Measurements from ENCODE around the gene SENP5.
A peak's percentile ranks its signal among the peaks of the same experiment; 100 is the strongest.
"Not testable (repeated sequence)": the region's sequence is repeated elsewhere in the genome, so short reads cannot be mapped to it uniquely, and the experiment has no call there.

The SENP5 gene

DNA sequence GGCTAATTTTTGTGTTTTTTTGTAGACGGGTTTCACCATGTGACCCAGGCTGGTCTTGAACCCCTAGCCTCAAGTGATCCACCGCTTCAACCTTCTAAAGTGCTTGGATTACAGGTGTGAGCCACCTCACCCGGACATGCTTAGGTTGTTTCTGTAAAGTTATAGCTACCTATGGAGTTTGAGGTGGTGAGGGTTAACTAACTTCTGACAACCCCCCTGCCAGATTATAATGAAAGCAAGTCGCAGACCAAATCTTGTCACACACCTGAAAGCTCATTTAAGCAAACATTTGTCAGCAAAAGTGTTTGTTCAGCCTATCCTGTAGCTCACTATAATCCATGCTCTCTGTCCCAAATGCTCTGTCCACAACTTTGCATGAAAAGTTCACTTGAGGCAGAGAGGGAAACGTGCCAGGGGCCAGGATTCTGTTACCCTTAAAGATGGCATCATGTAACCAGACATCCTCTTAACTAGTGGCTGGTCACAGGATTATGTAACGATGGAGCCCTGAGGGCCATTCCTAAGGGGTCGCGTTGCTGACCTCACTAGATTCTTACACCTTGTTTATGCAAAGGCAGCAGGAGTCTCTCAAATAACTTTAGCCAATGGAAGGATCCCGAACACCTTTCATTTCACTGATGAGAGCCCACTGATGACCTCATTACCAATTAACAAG lies 24.1 kb upstream of the SENP5 start:
- H3K27me3 ChIP-seq (replicated peaks; ENCODE audit: insufficient read depth, low read length): no peaks in the 10 kb centered on the region
- no peaks in the 10 kb centered on the region for H3K36me3 ChIP-seq (replicated peaks; ENCODE audit: insufficient read depth, low read length)
- TF ChIP-seq EZH2 (optimal IDR thresholded peaks at IDR 0.05; ENCODE audit: low read depth, low read length) (no peak), EZH2phosphoT487 (IDR thresholded peaks at IDR 0.05; ENCODE audit: low read length) (no peak)
- TF ChIP-seq, protein P1, sequence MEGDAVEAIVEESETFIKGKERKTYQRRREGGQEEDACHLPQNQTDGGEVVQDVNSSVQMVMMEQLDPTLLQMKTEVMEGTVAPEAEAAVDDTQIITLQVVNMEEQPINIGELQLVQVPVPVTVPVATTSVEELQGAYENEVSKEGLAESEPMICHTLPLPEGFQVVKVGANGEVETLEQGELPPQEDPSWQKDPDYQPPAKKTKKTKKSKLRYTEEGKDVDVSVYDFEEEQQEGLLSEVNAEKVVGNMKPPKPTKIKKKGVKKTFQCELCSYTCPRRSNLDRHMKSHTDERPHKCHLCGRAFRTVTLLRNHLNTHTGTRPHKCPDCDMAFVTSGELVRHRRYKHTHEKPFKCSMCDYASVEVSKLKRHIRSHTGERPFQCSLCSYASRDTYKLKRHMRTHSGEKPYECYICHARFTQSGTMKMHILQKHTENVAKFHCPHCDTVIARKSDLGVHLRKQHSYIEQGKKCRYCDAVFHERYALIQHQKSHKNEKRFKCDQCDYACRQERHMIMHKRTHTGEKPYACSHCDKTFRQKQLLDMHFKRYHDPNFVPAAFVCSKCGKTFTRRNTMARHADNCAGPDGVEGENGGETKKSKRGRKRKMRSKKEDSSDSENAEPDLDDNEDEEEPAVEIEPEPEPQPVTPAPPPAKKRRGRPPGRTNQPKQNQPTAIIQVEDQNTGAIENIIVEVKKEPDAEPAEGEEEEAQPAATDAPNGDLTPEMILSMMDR (IDR thresholded peaks at IDR 0.05; ENCODE audit: low read length): no peak
- no peaks in the 10 kb centered on the region for H3K4me1 ChIP-seq (ENCODE audit: low read length)
- H2AFZ ChIP-seq (ENCODE audit: low read length): no peak overlapping the region
- DNase-seq: no peak
- no peaks in the 10 kb centered on the region for H3K79me2 ChIP-seq (ENCODE audit: low read length)
- H3K27ac ChIP-seq (ENCODE audit: low read length): no peak overlapping the region
- H3K4me3 ChIP-seq (ENCODE audit: low read length): no peak overlapping the region
- H3K4me2 ChIP-seq (ENCODE audit: low read depth, low read length): no peak overlapping the region
- H4K20me1 ChIP-seq (ENCODE audit: insufficient read depth, low read length): no peaks in the 10 kb centered on the region
- no peaks in the 10 kb centered on the region for H3K9me3 ChIP-seq (replicated peaks; ENCODE audit: insufficient read depth, low read length)
- H3K9ac ChIP-seq (ENCODE audit: low read length): no peak overlapping the region
- H3K9me2 ChIP-seq (replicated peaks; ENCODE audit: insufficient read depth, low read length): no peaks in the 10 kb centered on the region
- no peaks in the 10 kb centered on the region for H3F3A ChIP-seq (ENCODE audit: insufficient read depth, low read length)

DNA sequence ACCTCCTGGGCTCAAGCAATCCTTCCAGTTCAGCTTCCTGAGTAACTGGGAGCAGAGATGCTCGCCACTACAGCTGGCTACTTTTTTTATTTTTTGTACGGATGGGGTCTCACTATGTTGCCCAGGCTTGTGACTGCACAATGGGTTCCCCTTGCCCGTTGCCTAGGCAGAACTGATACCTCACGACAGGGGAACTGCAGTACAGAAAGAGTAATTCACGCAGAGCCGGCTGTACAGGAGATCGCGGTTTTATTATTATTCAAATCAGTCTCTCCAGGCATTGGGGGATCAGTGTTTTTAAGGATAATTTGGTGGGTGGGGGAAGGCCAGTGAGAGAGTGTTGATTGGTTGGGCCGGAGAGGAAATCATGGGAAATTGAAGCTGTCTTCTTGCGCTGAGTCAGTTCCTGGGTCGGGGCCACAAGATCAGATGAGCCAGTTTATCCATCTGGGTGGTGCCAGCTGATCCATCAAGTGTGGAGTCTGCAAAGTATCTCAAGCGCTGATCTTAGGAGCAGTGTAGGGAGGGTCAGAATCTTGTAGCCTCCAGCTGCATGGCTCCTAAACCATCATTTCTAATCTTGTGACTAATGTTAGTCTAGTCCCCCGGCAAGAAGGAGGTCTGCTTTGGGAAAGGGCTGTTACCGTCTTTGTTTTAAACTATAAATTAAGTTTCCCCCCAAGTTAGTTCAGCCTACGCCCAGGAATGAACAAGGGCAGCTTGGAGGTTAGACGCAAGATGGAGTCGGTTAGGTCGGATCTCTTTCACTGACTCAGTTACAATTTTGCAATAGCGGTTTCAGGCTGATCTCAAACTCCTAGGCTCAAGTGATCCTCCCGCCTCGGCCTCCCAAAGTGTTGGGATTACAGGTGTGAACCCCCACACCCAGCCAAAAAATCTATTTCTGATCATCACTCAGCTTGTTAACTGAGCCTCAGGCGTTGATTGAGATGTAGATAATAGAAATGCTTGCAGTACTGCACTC lies 23.2 kb upstream of the SENP5 start:
- H3K4me3 ChIP-seq (ENCODE audit: low read length); H3K9me2 ChIP-seq (replicated peaks; ENCODE audit: insufficient read depth, low read length); H3K27me3 ChIP-seq (replicated peaks; ENCODE audit: insufficient read depth, low read length); H3K9me3 ChIP-seq (replicated peaks; ENCODE audit: insufficient read depth, low read length); H3K36me3 ChIP-seq (replicated peaks; ENCODE audit: insufficient read depth, low read length); H3F3A ChIP-seq (ENCODE audit: insufficient read depth, low read length); H2AFZ ChIP-seq (ENCODE audit: low read length); H4K20me1 ChIP-seq (ENCODE audit: insufficient read depth, low read length); H3K4me1 ChIP-seq (ENCODE audit: low read length); H3K27ac ChIP-seq (ENCODE audit: low read length); DNase-seq; H3K9ac ChIP-seq (ENCODE audit: low read length); H3K79me2 ChIP-seq (ENCODE audit: low read length); H3K4me2 ChIP-seq (ENCODE audit: low read depth, low read length): not testable (repeated sequence)

DNA sequence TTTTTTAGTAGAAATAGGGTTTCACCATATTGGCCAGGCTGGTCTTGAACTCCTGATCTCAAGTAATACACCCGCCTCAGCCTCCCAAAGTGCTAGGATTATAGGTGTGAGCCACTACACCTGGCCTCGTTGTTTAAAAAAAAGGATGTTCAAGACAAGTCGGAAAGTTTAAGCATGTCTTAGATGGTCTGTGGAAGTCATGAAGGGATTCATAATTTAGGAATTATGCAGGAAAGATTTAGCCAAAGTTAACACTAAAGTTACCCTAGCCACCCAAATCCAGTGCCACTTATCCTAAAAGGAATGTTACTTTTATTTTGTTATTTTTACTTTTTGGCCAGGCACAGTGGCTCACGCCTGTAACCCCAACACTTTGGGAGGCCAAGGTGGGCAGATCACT lies 19.3 kb upstream of the SENP5 start:
- H2AFZ ChIP-seq (ENCODE audit: low read length); H3K9me3 ChIP-seq (replicated peaks; ENCODE audit: insufficient read depth, low read length); H4K20me1 ChIP-seq (ENCODE audit: insufficient read depth, low read length); H3K9me2 ChIP-seq (replicated peaks; ENCODE audit: insufficient read depth, low read length); H3K4me1 ChIP-seq (ENCODE audit: low read length); H3K27ac ChIP-seq (ENCODE audit: low read length); H3K4me3 ChIP-seq (ENCODE audit: low read length); H3K9ac ChIP-seq (ENCODE audit: low read length); H3K4me2 ChIP-seq (ENCODE audit: low read depth, low read length); H3K79me2 ChIP-seq (ENCODE audit: low read length); H3K27me3 ChIP-seq (replicated peaks; ENCODE audit: insufficient read depth, low read length); DNase-seq; H3K36me3 ChIP-seq (replicated peaks; ENCODE audit: insufficient read depth, low read length); H3F3A ChIP-seq (ENCODE audit: insufficient read depth, low read length): not testable (repeated sequence)

DNA sequence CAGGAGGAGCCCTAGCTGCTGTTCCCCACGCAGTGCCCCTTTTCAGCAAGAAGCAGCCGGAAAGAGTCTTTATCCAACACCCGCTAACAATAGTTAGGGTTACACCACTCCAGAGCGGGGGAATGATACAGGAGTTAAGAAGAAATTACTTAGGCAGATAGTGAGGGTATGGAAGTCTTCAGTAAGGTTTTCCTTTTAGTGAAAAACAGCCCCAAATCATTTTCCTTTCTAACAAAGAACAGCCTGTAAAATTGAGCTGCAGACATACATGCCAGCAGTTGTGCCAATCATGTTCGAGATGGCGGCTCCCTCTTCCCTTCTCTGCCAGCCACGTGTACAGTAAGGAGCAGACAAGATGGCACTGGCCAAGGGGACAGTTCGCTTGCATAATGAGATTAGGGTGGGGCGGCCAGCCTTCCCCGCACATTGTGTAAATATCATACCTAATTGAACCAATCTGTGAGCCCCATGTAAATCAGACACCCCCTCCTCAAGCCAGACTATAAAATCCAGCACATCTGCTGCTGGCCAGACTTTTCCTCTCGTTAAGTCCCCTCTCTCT lies 18.5 kb upstream of the SENP5 start:
- Histone ChIP-seq H4K20me1 (ENCODE audit: insufficient read depth, low read length) (no peaks in the 10 kb centered on the region), H3K27ac (ENCODE audit: low read length) (no peak overlapping the region), H3K36me3 (replicated peaks; ENCODE audit: insufficient read depth, low read length) (no peaks in the 10 kb centered on the region), H3K4me2 (ENCODE audit: low read depth, low read length) (no peak overlapping the region), H3K79me2 (ENCODE audit: low read length) (no peaks in the 10 kb centered on the region), H3K9me2 (replicated peaks; ENCODE audit: insufficient read depth, low read length) (no peaks in the 10 kb centered on the region), H3K27me3 (replicated peaks; ENCODE audit: insufficient read depth, low read length) (no peaks in the 10 kb centered on the region), H3K4me3 (ENCODE audit: low read length) (no peak overlapping the region), H3K4me1 (ENCODE audit: low read length) (no peaks in the 10 kb centered on the region), H3K9ac (ENCODE audit: low read length) (no peak overlapping the region), H3K9me3 (replicated peaks; ENCODE audit: insufficient read depth, low read length) (no peaks in the 10 kb centered on the region), H3F3A (ENCODE audit: insufficient read depth, low read length) (no peaks in the 10 kb centered on the region), H2AFZ (ENCODE audit: low read length) (0 out of 2 replicates have a peak overlapping the region, but pooled peaks have one; percentile 1)
- DNase-seq: no peak
- TF ChIP-seq EZH2phosphoT487 (IDR thresholded peaks at IDR 0.05; ENCODE audit: low read length): no peak
- no peak for TF ChIP-seq EZH2 (optimal IDR thresholded peaks at IDR 0.05; ENCODE audit: low read depth, low read length)
- TF ChIP-seq, protein P1 (IDR thresholded peaks at IDR 0.05; ENCODE audit: low read length): no peak

DNA sequence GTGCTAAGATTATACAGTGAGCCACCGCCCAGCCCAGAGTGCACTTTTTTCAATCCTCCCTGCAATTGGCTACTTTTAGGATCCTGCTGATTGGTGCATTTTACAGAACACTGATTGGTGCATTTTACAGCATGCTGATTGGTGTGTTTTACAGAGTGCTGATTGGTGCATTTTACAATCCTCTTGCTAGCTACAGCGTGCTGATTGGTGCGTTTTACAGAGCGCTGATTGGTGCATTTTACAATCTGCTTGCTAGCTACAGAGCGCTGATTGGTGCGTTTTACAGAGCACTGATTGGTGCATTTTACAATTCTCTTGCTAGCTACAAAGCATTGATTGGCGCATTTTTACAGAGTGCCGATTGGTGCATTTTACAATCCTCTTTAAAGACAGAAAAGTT lies 4.7 kb upstream of the SENP5 start:
- not testable (repeated sequence) for H3K9ac ChIP-seq (ENCODE audit: low read length); DNase-seq; H3K27me3 ChIP-seq (replicated peaks; ENCODE audit: insufficient read depth, low read length); H3K36me3 ChIP-seq (replicated peaks; ENCODE audit: insufficient read depth, low read length); H3K4me1 ChIP-seq (ENCODE audit: low read length); H4K20me1 ChIP-seq (ENCODE audit: insufficient read depth, low read length); H3K9me3 ChIP-seq (replicated peaks; ENCODE audit: insufficient read depth, low read length); H3K27ac ChIP-seq (ENCODE audit: low read length); H2AFZ ChIP-seq (ENCODE audit: low read length); H3K4me2 ChIP-seq (ENCODE audit: low read depth, low read length); H3F3A ChIP-seq (ENCODE audit: insufficient read depth, low read length); H3K4me3 ChIP-seq (ENCODE audit: low read length); H3K9me2 ChIP-seq (replicated peaks; ENCODE audit: insufficient read depth, low read length); H3K79me2 ChIP-seq (ENCODE audit: low read length)

Measured in MM.1S (cell line).